Measurements from ENCODE around the gene VGF. TPM values are rescaled to one million over a fixed set of nuclear protein-coding genes. Genes with fewer than 3 reads are reported as not detected.
A peak's percentile ranks its signal among the peaks of the same experiment; 100 is the strongest.

The VGF gene
- total and polyA plus RNA-seq, 4 donors = not detected

DNA sequence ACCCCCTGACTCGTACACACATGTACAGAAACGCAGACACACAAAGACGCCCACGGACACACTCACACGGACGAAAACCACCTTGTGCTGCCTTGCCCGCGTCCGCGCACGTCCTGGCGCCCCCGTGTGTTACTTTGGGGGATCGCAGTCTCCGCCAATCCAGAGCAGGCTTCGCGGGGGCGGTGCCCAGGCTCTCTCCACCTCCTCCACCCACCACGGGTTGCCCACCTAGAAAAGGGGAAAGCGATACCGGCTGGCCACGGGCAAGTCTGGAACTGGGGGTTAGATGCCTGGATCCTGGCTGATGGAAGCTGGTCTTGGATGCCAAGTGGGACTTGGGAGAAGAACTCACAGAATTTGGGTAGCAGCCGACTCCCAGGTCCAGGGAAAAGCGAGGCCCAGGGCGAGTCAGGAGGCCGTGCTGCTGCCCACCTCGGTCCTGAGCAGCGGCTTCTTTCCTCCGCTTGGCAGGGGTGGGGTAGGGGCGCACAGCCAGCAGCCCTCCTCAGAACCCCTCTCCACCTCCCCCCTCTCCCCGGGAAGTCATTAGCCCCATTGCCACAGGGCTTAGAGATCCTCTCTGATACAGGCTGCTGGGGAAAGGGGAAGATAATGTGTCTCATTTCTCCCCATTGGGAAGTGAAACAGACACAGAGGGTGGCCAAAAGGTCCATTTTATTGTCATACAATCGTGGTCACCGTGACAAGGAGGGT is 4.6 kb upstream of the VGF start:
- Histone ChIP-seq H3K27ac (ENCODE audit: low read depth in 1 of 2, low read length in 2 of 2) (no peak overlapping the region), H3K27me3 (ENCODE audit: control insufficient read depth in 1 of 2, insufficient read depth in 2 of 2, low read length in 1 of 2) (peaks cover 0 to 4% of the 10 kb centered on the region in 2 donors), H3K4me3 (ENCODE audit: low read length in 2 of 2) (no peak overlapping the region), H3K9me3 (ENCODE audit: control insufficient read depth, low read length) (no peaks in the 10 kb centered on the region), H3K4me1 (ENCODE audit: control insufficient read depth in 1 of 2, insufficient read depth in 2 of 2, low read length in 2 of 2) (no peaks in the 10 kb centered on the region), H3K36me3 (ENCODE audit: control insufficient read depth in 1 of 2, insufficient read depth in 2 of 2, low read length in 1 of 2) (no peaks in the 10 kb centered on the region)
- ATAC-seq (ENCODE audit: low FRiP score) (peak; percentile 71), DNase-seq (peak; percentile 78 to 92)
- 1 to 2% methylated on average over 29 to 33 of the region's 33 CpGs for WGBS, 2 donors
- intact Hi-C loops (cut with DNase I) = loop anchor here in 1 of 2 donors (2.0 to 10.0 kb wide), 2 partner anchors 25 to 275 kb away; partner anchors contain the start of gene ACHE

DNA sequence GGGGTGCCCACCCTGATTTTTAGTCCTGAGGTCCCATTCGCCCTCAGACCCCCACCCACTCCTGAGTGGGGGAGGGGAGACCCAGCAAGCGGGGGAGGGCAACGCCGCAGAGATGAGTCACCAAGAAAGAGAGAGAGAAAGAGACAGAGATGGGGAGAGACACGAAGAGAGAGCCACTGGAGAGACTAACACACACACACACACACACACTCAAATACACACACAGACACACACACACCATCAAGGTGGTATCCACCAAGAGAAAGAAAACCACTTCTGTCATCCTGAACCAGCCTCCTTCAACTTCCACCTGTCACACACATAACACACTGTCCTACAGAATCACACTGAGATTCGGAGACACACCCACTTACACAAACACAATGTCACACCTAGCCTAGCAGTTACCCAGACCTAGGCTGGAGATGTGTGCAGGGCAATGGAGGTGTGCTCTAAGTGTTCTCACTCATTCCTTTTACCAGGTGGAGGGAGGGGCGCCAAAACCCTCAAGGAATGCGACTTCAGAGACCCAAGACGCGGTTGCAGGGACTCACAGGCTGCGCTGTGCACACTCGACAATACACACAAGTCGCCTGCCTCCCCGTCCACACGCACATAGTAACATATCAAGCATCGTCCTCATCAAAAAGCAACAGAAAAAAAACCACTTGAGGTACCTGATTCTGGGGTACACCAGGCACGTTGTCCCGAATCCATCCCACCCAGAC is 3.9 kb upstream of the VGF start:
- WGBS, 2 donors = 4% methylated on average over 18 of the region's 18 CpGs
- DNase-seq = no peak
- H3K27me3 ChIP-seq (ENCODE audit: control insufficient read depth in 1 of 2, insufficient read depth in 2 of 2, low read length in 1 of 2) = peaks cover 0 to 4% of the 10 kb centered on the region in 2 donors

DNA sequence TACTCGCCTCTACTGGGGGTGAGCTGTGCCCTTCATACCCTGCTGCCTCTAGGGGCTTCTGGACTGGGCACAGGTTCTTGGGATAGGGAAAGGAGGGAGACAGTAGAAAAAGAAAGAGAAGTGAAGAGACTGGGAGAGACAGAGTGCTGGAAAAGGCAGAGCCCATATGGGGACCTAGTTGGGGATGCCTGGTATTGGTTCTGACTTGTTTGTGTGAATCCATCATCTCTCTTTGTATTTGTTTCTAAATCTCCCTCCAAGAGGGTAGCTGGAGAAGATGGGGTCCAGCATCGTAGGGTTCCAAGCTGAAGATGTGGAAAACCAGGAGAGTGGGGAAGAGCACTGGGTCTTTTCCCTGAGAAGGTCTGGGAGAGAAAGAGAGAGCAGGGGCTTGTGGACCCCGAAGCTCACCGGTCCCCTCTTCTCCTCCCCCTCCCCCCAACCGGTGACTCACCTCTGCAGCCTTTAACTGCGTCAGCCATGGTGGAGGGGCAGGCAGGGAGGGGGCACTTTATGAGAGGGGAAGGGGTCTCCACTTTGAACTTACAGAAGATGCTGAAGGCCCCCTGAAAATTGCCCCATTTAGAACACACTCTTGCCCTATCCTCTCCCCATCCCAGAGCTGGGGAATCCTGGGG is 3.2 kb upstream of the VGF start:
- H3K9me3 ChIP-seq (ENCODE audit: control insufficient read depth, low read length) = no peaks in the 10 kb centered on the region
- no peak overlapping the region for H3K27ac ChIP-seq (ENCODE audit: low read depth in 1 of 2, low read length in 2 of 2)
- ATAC-seq (ENCODE audit: low FRiP score) (no peak), DNase-seq (no peak)
- WGBS, 2 donors = 2 to 6% methylated on average over 2 to 6 of the region's 6 CpGs
- H3K27me3 ChIP-seq (ENCODE audit: control insufficient read depth in 1 of 2, insufficient read depth in 2 of 2, low read length in 1 of 2) = peaks cover 0 to 7% of the 10 kb centered on the region in 2 donors
- intact Hi-C loops (cut with DNase I) = loop anchor here in 1 of 2 donors (10.0 kb wide), 1 partner anchor 274 kb away; the partner anchor contains the start of gene ACHE
- H3K36me3 ChIP-seq (ENCODE audit: control insufficient read depth in 1 of 2, insufficient read depth in 2 of 2, low read length in 1 of 2) = no peaks in the 10 kb centered on the region
- no peak overlapping the region for H3K4me3 ChIP-seq (ENCODE audit: low read length in 2 of 2)
- no peaks in the 10 kb centered on the region for H3K4me1 ChIP-seq (ENCODE audit: control insufficient read depth in 1 of 2, insufficient read depth in 2 of 2, low read length in 2 of 2)

More for the DNA sequence above, 3.9 kb upstream of the VGF start:
- ATAC-seq (ENCODE audit: low FRiP score) = no peak
- Histone ChIP-seq H3K27ac (ENCODE audit: low read depth in 1 of 2, low read length in 2 of 2) (no peak overlapping the region), H3K4me1 (ENCODE audit: control insufficient read depth in 1 of 2, insufficient read depth in 2 of 2, low read length in 2 of 2) (no peaks in the 10 kb centered on the region), H3K36me3 (ENCODE audit: control insufficient read depth in 1 of 2, insufficient read depth in 2 of 2, low read length in 1 of 2) (no peaks in the 10 kb centered on the region), H3K9me3 (ENCODE audit: control insufficient read depth, low read length) (no peaks in the 10 kb centered on the region), H3K4me3 (ENCODE audit: low read length in 2 of 2) (no peak overlapping the region)
- intact Hi-C loops (cut with DNase I) = loop anchor here in 1 of 2 donors (10.0 kb wide), 1 partner anchor 274 kb away; the partner anchor contains the start of gene ACHE

DNA sequence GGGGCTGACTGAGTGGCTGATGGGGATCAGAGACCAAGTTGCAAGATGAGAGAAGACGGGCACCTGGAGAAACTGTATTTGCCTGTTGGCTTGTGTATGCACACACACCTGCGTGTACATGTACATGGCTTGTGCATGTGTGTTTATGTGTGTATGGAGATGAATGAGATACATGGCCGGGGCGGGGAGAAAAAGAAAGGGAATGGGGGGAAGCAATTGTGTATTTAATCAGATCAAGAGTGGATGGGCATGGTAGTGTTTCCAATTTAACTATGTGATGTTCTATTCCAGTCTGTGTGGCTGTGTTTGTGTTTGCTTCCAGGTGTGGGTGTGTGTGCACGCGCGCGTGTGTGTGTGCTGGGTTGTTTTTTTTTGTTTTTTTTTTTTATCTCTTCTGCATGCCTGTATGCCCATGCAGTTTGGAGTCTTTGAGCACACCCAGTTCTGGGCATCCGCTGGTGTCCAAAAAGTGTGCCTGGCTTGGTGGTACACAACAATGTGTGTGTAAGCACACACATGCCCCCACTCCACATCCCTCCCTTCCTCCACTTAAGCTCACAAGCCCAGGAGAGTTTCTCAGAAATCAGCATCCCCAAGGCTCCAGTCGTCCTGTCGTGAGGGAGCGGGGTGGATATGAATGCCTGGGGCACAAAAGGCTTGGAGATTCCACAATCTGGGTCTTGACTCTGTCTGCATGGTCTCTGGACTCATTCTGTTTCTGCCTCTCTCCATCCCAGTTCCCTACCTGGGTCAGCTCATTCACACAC is 2.5 kb upstream of the VGF start:
- Histone ChIP-seq H3K4me3 (ENCODE audit: low read length in 2 of 2) (no peak overlapping the region), H3K4me1 (ENCODE audit: control insufficient read depth in 1 of 2, insufficient read depth in 2 of 2, low read length in 2 of 2) (no peaks in the 10 kb centered on the region), H3K27ac (ENCODE audit: low read depth in 1 of 2, low read length in 2 of 2) (no peak overlapping the region), H3K36me3 (ENCODE audit: control insufficient read depth in 1 of 2, insufficient read depth in 2 of 2, low read length in 1 of 2) (no peaks in the 10 kb centered on the region), H3K9me3 (ENCODE audit: control insufficient read depth, low read length) (no peaks in the 10 kb centered on the region), H3K27me3 (ENCODE audit: control insufficient read depth in 1 of 2, insufficient read depth in 2 of 2, low read length in 1 of 2) (peaks cover 0 to 8% of the 10 kb centered on the region in 2 donors)
- intact Hi-C loops (cut with DNase I) = loop anchor here in 1 of 2 donors (10.0 kb wide), 1 partner anchor 273 kb away; the partner anchor contains the start of gene ACHE
- no peak for ATAC-seq (ENCODE audit: low FRiP score)
- WGBS, 2 donors = 3 to 4% methylated on average over 12 of the region's 12 CpGs
- no peak for DNase-seq

DNA sequence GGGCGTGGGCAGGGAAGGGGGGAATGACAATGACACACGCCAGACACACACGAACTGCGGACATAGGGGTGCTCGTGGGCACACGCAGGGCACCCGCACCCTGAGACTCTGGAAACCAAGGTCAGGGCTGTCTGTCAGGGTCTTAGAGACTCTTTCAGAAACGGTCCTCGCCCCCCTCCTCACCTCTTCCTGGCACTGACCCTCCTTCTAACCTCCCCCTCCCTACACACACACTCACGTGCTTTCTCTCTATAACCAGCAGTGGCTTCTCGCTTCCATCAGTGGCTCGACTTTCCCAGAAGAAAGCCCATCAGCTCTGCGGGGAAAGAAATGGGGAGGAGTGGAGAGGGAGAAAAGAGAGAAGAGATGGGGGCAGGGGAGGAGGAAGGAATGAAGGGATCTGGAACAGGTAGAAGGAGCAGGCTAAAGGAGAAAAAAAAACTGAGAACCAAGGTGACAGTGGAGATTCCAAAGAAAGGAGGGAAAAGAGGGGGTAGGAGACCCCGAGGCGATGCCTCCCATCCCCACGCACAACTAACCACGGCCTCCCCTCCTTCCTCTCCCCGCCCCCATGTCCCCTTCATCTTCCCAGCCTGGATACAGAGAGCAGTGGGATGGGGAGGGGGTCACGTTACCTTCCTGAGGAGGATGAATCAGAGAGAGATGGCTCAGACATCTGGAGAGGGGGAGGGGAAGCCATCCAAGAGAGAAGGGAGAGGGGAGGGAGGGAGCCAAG is 1.7 kb upstream of the VGF start:
- Histone ChIP-seq H3K27me3 (ENCODE audit: control insufficient read depth in 1 of 2, insufficient read depth in 2 of 2, low read length in 1 of 2) (peaks cover 0 to 11% of the 10 kb centered on the region in 2 donors), H3K36me3 (ENCODE audit: control insufficient read depth in 1 of 2, insufficient read depth in 2 of 2, low read length in 1 of 2) (no peaks in the 10 kb centered on the region), H3K4me1 (ENCODE audit: control insufficient read depth in 1 of 2, insufficient read depth in 2 of 2, low read length in 2 of 2) (no peaks in the 10 kb centered on the region), H3K4me3 (ENCODE audit: low read length in 2 of 2) (no peak overlapping the region), H3K27ac (ENCODE audit: low read depth in 1 of 2, low read length in 2 of 2) (no peak overlapping the region), H3K9me3 (ENCODE audit: control insufficient read depth, low read length) (no peaks in the 10 kb centered on the region)
- 1% methylated on average over 14 to 19 of the region's 19 CpGs for WGBS, 2 donors
- no peak for DNase-seq
- intact Hi-C loops (cut with DNase I) = loop anchor here in 1 of 2 donors (10.0 kb wide), 1 partner anchor 272 kb away; the partner anchor contains the start of gene ACHE
- no peak for ATAC-seq (ENCODE audit: low FRiP score)

DNA sequence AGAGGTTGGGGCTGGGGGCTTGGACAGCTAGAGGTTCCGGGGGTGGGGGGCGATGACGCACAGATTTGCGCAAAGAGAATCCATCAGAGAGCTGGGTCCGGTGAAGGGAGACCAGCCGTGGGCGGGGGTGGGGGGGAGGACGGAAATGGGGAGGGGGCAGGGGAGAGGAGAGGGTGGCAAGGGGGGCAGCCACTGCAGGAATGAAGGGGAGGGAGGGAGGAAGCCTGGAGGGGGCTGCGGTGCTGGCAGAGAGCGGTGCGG is 1.2 kb upstream of the VGF start:
- no peaks in the 10 kb centered on the region for H3K36me3 ChIP-seq (ENCODE audit: control insufficient read depth in 1 of 2, insufficient read depth in 2 of 2, low read length in 1 of 2)
- H3K4me3 ChIP-seq (ENCODE audit: low read length in 2 of 2) = no peak overlapping the region
- peaks cover 0 to 11% of the 10 kb centered on the region in 2 donors for H3K27me3 ChIP-seq (ENCODE audit: control insufficient read depth in 1 of 2, insufficient read depth in 2 of 2, low read length in 1 of 2)
- ATAC-seq (ENCODE audit: low FRiP score) = no peak
- H3K27ac ChIP-seq (ENCODE audit: low read depth in 1 of 2, low read length in 2 of 2) = no peak overlapping the region
- H3K9me3 ChIP-seq (ENCODE audit: control insufficient read depth, low read length) = no peaks in the 10 kb centered on the region
- no peaks in the 10 kb centered on the region for H3K4me1 ChIP-seq (ENCODE audit: control insufficient read depth in 1 of 2, insufficient read depth in 2 of 2, low read length in 2 of 2)
- intact Hi-C loops (cut with DNase I) = loop anchor here in 1 of 2 donors (10.0 kb wide), 1 partner anchor 272 kb away; the partner anchor contains the start of gene ACHE
- DNase-seq = no peak
- 2% methylated on average over 11 of the region's 11 CpGs for WGBS, 2 donors

DNA sequence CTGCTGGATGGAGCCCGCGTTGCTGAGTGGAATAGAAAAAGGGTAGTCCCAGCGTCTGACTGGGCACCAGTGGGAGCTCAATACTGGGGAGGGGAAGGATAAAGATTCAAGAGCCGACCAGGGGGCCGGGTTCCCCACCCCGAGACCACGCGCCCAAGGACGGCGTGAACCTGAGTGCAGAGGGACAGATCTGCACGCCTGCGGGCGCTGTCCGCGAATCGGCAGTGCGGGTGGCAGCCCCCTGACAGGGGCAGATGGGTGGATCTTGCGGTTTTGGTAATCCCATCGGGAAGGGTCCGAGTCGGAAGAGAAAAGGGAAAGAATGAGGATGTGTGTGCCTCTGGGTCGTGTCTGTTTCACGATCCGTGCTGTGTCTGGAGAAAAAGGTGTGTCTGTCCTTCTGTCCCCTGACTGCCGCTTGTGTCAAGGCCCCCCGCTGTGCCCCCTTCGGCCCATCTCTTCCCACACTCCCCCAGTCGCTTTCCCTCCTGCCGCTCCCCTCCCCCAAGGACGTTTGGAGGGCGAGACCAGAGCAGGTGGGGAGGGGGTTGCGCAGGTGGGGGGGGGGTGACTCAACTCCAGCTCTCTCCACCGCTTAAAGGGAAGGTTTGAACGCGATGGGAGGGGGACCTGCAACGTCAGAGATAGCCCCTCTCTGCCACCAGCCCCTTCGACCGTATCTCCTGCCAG is 734 bp upstream of the VGF start:
- intact Hi-C loops (cut with DNase I) = loop anchor here in 1 of 2 donors (10.0 kb wide), 1 partner anchor 271 kb away; the partner anchor contains the start of gene ACHE
- H3K9me3 ChIP-seq (ENCODE audit: control insufficient read depth, low read length) = no peaks in the 10 kb centered on the region
- H3K4me3 ChIP-seq (ENCODE audit: low read length in 2 of 2) = no peak overlapping the region
- ATAC-seq (ENCODE audit: low FRiP score) (no peak), DNase-seq (no peak)
- no peak overlapping the region for H3K27ac ChIP-seq (ENCODE audit: low read depth in 1 of 2, low read length in 2 of 2)
- no peaks in the 10 kb centered on the region for H3K4me1 ChIP-seq (ENCODE audit: control insufficient read depth in 1 of 2, insufficient read depth in 2 of 2, low read length in 2 of 2)
- 1% methylated on average over 33 to 38 of the region's 38 CpGs for WGBS, 2 donors
- H3K27me3 ChIP-seq (ENCODE audit: control insufficient read depth in 1 of 2, insufficient read depth in 2 of 2, low read length in 1 of 2) = peaks cover 0 to 11% of the 10 kb centered on the region in 2 donors
- no peaks in the 10 kb centered on the region for H3K36me3 ChIP-seq (ENCODE audit: control insufficient read depth in 1 of 2, insufficient read depth in 2 of 2, low read length in 1 of 2)

Measured in aorta (tissue), 5 donors.